ENCODE results near the gene TRIM63. TPM values are rescaled to one million over a fixed set of nuclear protein-coding genes. Genes with fewer than 3 reads are reported as not detected.

Gene TRIM63
- total and polyA plus RNA-seq, 2 of the 13 experiments (the other 11 are each of a cell fraction or from before 2014, with no cell fraction given): not detected

DNA sequence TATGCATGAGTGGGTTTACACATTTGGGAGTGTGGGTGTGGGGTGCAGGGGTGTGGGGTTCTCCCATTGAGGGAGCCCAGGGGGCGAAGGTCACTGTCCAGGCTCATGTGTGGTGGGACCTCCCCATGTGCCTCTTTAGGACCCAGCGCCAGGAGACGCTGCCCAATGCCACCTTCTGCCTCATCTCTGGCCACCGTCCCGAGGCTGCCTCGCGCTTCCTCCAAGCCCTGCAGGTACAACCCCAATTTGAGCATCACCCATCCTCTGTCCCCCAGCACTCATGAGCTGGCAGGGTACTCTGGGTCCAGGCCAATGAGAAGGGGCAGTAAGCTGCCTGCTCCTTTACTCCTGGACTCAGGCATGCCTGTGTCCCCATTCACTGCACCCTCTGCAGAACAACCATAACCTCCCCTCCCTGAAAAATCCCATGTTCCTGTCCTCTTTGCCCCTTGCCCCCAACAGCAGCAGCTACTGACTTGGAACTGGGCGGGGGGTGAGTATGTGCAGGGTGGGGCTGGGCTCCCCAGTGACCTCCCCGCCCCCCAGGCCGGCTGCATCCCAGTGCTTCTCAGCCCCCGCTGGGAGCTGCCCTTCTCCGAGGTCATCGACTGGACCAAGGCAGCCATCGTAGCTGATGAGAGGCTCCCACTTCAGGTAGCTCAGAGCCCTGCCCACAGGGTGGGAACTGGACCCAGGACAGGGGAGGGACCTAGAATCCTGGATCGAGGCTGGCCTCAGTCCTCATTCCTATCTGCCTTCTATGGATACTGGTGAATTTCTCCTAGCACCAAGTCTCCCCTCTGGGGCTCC lies 38.2 kb downstream of the TRIM63 start (continued):
- no peak for TF ChIP-seq TIGD3 (CRISPR knock-in tag; IDR thresholded peaks at IDR 0.05; ENCODE audit: borderline replicate concordance)
- TF ChIP-seq, protein P1, sequence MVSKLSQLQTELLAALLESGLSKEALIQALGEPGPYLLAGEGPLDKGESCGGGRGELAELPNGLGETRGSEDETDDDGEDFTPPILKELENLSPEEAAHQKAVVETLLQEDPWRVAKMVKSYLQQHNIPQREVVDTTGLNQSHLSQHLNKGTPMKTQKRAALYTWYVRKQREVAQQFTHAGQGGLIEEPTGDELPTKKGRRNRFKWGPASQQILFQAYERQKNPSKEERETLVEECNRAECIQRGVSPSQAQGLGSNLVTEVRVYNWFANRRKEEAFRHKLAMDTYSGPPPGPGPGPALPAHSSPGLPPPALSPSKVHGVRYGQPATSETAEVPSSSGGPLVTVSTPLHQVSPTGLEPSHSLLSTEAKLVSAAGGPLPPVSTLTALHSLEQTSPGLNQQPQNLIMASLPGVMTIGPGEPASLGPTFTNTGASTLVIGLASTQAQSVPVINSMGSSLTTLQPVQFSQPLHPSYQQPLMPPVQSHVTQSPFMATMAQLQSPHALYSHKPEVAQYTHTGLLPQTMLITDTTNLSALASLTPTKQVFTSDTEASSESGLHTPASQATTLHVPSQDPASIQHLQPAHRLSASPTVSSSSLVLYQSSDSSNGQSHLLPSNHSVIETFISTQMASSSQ (IDR thresholded peaks at IDR 0.05; ENCODE audit: low read depth): no peak
- TF ChIP-seq, protein P1 (CRISPR knock-in tag; IDR thresholded peaks at IDR 0.05; ENCODE audit: borderline replicate concordance): 0 out of 2 replicates have a peak, but pooled peaks have one; percentile 13
- TF ChIP-seq ELF1 (CRISPR knock-in tag; IDR thresholded peaks at IDR 0.05): no peak
- no peak for TF ChIP-seq ZNF879 (CRISPR knock-in tag; IDR thresholded peaks at IDR 0.05)
- TF ChIP-seq PRDM10 (CRISPR knock-in tag; IDR thresholded peaks at IDR 0.05; ENCODE audit: low read depth): no peak
- TF ChIP-seq, protein P2, sequence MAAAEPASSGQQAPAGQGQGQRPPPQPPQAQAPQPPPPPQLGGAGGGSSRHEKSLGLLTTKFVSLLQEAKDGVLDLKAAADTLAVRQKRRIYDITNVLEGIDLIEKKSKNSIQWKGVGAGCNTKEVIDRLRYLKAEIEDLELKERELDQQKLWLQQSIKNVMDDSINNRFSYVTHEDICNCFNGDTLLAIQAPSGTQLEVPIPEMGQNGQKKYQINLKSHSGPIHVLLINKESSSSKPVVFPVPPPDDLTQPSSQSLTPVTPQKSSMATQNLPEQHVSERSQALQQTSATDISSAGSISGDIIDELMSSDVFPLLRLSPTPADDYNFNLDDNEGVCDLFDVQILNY (CRISPR knock-in tag; conservative IDR thresholded peaks at IDR 0.05): no peak
- no peak for TF ChIP-seq WIZ (CRISPR knock-in tag; IDR thresholded peaks at IDR 0.05)
- TF ChIP-seq FOXJ3 (CRISPR knock-in tag; IDR thresholded peaks at IDR 0.05; ENCODE audit: borderline replicate concordance): no peak
- TF ChIP-seq, protein P3, sequence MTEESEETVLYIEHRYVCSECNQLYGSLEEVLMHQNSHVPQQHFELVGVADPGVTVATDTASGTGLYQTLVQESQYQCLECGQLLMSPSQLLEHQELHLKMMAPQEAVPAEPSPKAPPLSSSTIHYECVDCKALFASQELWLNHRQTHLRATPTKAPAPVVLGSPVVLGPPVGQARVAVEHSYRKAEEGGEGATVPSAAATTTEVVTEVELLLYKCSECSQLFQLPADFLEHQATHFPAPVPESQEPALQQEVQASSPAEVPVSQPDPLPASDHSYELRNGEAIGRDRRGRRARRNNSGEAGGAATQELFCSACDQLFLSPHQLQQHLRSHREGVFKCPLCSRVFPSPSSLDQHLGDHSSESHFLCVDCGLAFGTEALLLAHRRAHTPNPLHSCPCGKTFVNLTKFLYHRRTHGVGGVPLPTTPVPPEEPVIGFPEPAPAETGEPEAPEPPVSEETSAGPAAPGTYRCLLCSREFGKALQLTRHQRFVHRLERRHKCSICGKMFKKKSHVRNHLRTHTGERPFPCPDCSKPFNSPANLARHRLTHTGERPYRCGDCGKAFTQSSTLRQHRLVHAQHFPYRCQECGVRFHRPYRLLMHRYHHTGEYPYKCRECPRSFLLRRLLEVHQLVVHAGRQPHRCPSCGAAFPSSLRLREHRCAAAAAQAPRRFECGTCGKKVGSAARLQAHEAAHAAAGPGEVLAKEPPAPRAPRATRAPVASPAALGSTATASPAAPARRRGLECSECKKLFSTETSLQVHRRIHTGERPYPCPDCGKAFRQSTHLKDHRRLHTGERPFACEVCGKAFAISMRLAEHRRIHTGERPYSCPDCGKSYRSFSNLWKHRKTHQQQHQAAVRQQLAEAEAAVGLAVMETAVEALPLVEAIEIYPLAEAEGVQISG (CRISPR knock-in tag; IDR thresholded peaks at IDR 0.05): 0 out of 2 replicates have a peak, but pooled peaks have one; percentile 12
- TF ChIP-seq NONO (IDR thresholded peaks at IDR 0.05): no peak
- TF ChIP-seq NONO (CRISPR knock-in tag; conservative IDR thresholded peaks at IDR 0.05): peak; percentile 24; the same call in 1 of the 2 replicates
- TF ChIP-seq ZNF556 (CRISPR knock-in tag; IDR thresholded peaks at IDR 0.05; ENCODE audit: borderline replicate concordance): 0 out of 2 replicates have a peak, but pooled peaks have one; percentile 2
